Activated CD8-positive, alpha-beta memory T cell treated with anti-CD3 and anti-CD28 coated beads for 1 hour (primary cell): ENCODE results near the gene KCNE2.

Experiments
- DNase-seq, 2 donors: peaks; one replicate each; pipeline ENCODE4 v3.0.0-alpha.2; 2020; ENCODE audit warnings: low read depth in 1 of 2; ENCODE audit errors: extremely low read depth in 1 of 2

KCNE2 gene

GRCh38 chr21:34363733-34364132 lies at the start of gene KCNE2:
Gene KCNE2 (plus strand): TSS chr21:34364006. CDS start chr21:34370479, 6,473 bp downstream.
- no peak for DNase-seq

GRCh38 chr21:34319585-34319984 lies 44.2 kb upstream of the KCNE2 start:
- DNase-seq = no peak

- no peak for DNase-seq
Observed at GRCh38 chr21:34320011-34320410, 43.8 kb upstream of the KCNE2 start.

GRCh38 chr21:34330055-34330454 lies 33.8 kb upstream of the KCNE2 start:
- DNase-seq = no peak

GRCh38 chr21:34331726-34332125 lies 32.1 kb upstream of the KCNE2 start:
- DNase-seq = no peak

GRCh38 chr21:34332347-34332746 lies 31.5 kb upstream of the KCNE2 start:
- DNase-seq = no peak

GRCh38 chr21:34333121-34333739 lies 30.6 kb upstream of the KCNE2 start:
- DNase-seq = no peak

- no peak for DNase-seq
Observed at GRCh38 chr21:34335316-34335715, 28.5 kb upstream of the KCNE2 start.

GRCh38 chr21:34336245-34336644 lies 27.6 kb upstream of the KCNE2 start:
- DNase-seq = no peak

GRCh38 chr21:34336756-34337391 lies 26.9 kb upstream of the KCNE2 start:
- DNase-seq = no peak

- no peak for DNase-seq
Observed at GRCh38 chr21:34337741-34338140, 26.1 kb upstream of the KCNE2 start.

- no peak for DNase-seq
Observed at GRCh38 chr21:34338226-34338625, 25.6 kb upstream of the KCNE2 start.

GRCh38 chr21:34340061-34340460 lies 23.7 kb upstream of the KCNE2 start:
- DNase-seq = no peak

GRCh38 chr21:34342476-34342875 lies 21.3 kb upstream of the KCNE2 start:
- no peak for DNase-seq

- DNase-seq = no peak
Observed at GRCh38 chr21:34343347-34343746, 20.5 kb upstream of the KCNE2 start.

GRCh38 chr21:34343838-34344381 lies 19.9 kb upstream of the KCNE2 start:
- no peak for DNase-seq

GRCh38 chr21:34344584-34344983 lies 19.2 kb upstream of the KCNE2 start:
- no peak for DNase-seq

- DNase-seq = no peak
Observed at GRCh38 chr21:34345091-34345871, 18.5 kb upstream of the KCNE2 start.

GRCh38 chr21:34345892-34346291 lies 17.9 kb upstream of the KCNE2 start:
- DNase-seq = no peak

- no peak for DNase-seq
Observed at GRCh38 chr21:34348890-34349519, 14.8 kb upstream of the KCNE2 start.

GRCh38 chr21:34351786-34352241 lies 12.0 kb upstream of the KCNE2 start:
- DNase-seq = no peak
